Left lobe of liver (tissue), 2 donors: ENCODE data around the gene TOR1A. TPM values are rescaled to one million over a fixed set of nuclear protein-coding genes. Genes with fewer than 3 reads are reported as not detected.

Source experiments
- ATAC-seq: fragments of 200-7000 bp; cut with Tn5 transposase; one replicate; pipeline ENCODE4 v1.9.1; 2020; ENCODE audit warnings: mild to moderate bottlenecking, moderate library complexity
- DNase-seq: peaks from one replicate; pipeline ENCODE4 v3.0.0-alpha.2; 2020; ENCODE audit warnings: low spot score
- total RNA-seq: library from RNA; stranded (reverse); gene quantifications from one replicate; pipeline ENCODE4 v1.2.1, GENCODE V29; 2021
- donor health status: DM: no; HTN: no; CAD: no; lungs with moderate emphysema.
- donor health status: DM: no; HTN: yes; CAD: no.

Gene TOR1A
- total RNA-seq, 1 donor from 2014 or later, result 17.8 TPM

- ATAC-seq (no peak), DNase-seq (no peak)
Observed at GRCh38 chr9:129853614-129854013, 29.7 kb upstream of the TOR1A start.

- no peak for DNase-seq
- no peak for ATAC-seq
Observed at GRCh38 chr9:129852579-129852978, 28.6 kb upstream of the TOR1A start.

GRCh38 chr9:129851821-129852220 is 27.9 kb upstream of the TOR1A start:
- ATAC-seq, result no peak
- no peak for DNase-seq

GRCh38 chr9:129850821-129851550 is 27.1 kb upstream of the TOR1A start:
- no peak for ATAC-seq

GRCh38 chr9:129849901-129850300 is 26.0 kb upstream of the TOR1A start:
- ATAC-seq (no peak), DNase-seq (no peak)

More at GRCh38 chr9:129850821-129851550, 27.1 kb upstream of the TOR1A start:
- DNase-seq, result no peak

- no peak for ATAC-seq
- no peak for DNase-seq
Observed at GRCh38 chr9:129848712-129849441, 24.9 kb upstream of the TOR1A start.

GRCh38 chr9:129845373-129845772 is 21.4 kb upstream of the TOR1A start:
- DNase-seq (no peak), ATAC-seq (no peak)

- DNase-seq (no peak), ATAC-seq (no peak)
Observed at GRCh38 chr9:129841071-129841470, 17.1 kb upstream of the TOR1A start.

- DNase-seq, result no peak
Observed at GRCh38 chr9:129840034-129840433, 16.1 kb upstream of the TOR1A start.

GRCh38 chr9:129839324-129840023 is 15.5 kb upstream of the TOR1A start:
- no peak for DNase-seq
- no peak for ATAC-seq

More at GRCh38 chr9:129840034-129840433, 16.1 kb upstream of the TOR1A start:
- no peak for ATAC-seq

- no peak for ATAC-seq
- DNase-seq, result no peak
Observed at GRCh38 chr9:129838707-129839259, 14.8 kb upstream of the TOR1A start.

GRCh38 chr9:129836311-129837007 is 12.5 kb upstream of the TOR1A start:
- DNase-seq (no peak), ATAC-seq (no peak)

GRCh38 chr9:129835860-129836223 is 11.9 kb upstream of the TOR1A start:
- ATAC-seq (no peak), DNase-seq (no peak)

- DNase-seq, result peak; percentile 97
- ATAC-seq, result peak; percentile 98
Observed at GRCh38 chr9:129835128-129835859, 11.4 kb upstream of the TOR1A start, which contains the start of the genes C9orf78 and USP20. Gene C9orf78, minus strand, starts transcription at chr9:129835275. Its CDS starts 54 bp downstream, at chr9:129835221. Gene USP20, plus strand, starts transcription at chr9:129835458. Its CDS starts 17,098 bp downstream, at chr9:129852556.

GRCh38 chr9:129834489-129835127 is 10.7 kb upstream of the TOR1A start:
- DNase-seq (no peak), ATAC-seq (peak; percentile 62)

- DNase-seq (no peak), ATAC-seq (no peak)
Observed at GRCh38 chr9:129832982-129833381, 9.0 kb upstream of the TOR1A start.

- DNase-seq (no peak), ATAC-seq (no peak)
Observed at GRCh38 chr9:129828969-129829368, 5.0 kb upstream of the TOR1A start.

- ATAC-seq (no peak), DNase-seq (no peak)
Observed at GRCh38 chr9:129828051-129828450, 4.1 kb upstream of the TOR1A start.

- ATAC-seq, result no peak
- no peak for DNase-seq
Observed at GRCh38 chr9:129826759-129827158, 2.8 kb upstream of the TOR1A start.
